GM12873 (cell line): ENCODE measurements around the gene GLRA3.

Experiments
- TF ChIP-seq, protein P1 (sequence below): IDR thresholded peaks from 2 replicates; pipeline ENCODE4 v1.5.1; 2012; ENCODE audit warnings: low read depth, mild to moderate bottlenecking, moderate library complexity, low read length, control low read depth; ENCODE audit not compliant: insufficient read depth; ENCODE audit errors: missing control alignments

Gene GLRA3

DNA sequence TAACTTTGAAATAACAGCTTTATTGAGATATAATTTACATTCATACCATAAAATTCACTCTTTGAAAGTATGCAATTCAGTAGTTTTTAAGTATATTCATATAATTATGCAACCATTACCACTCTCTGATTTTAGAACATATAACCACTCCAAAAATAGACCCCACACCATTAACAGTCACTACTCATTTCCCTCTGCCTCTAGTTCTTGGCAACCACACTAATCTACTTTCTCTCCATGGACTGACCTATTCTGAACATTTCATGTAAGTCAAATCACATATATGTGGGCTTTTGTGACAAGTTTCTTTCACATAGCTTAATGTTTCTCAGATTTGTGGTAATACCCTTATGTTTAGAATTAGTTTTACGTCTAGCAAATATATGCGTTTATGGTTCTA is 19.5 kb upstream of the GLRA3 start:
- TF ChIP-seq, protein P1, sequence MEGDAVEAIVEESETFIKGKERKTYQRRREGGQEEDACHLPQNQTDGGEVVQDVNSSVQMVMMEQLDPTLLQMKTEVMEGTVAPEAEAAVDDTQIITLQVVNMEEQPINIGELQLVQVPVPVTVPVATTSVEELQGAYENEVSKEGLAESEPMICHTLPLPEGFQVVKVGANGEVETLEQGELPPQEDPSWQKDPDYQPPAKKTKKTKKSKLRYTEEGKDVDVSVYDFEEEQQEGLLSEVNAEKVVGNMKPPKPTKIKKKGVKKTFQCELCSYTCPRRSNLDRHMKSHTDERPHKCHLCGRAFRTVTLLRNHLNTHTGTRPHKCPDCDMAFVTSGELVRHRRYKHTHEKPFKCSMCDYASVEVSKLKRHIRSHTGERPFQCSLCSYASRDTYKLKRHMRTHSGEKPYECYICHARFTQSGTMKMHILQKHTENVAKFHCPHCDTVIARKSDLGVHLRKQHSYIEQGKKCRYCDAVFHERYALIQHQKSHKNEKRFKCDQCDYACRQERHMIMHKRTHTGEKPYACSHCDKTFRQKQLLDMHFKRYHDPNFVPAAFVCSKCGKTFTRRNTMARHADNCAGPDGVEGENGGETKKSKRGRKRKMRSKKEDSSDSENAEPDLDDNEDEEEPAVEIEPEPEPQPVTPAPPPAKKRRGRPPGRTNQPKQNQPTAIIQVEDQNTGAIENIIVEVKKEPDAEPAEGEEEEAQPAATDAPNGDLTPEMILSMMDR = no peak

DNA sequence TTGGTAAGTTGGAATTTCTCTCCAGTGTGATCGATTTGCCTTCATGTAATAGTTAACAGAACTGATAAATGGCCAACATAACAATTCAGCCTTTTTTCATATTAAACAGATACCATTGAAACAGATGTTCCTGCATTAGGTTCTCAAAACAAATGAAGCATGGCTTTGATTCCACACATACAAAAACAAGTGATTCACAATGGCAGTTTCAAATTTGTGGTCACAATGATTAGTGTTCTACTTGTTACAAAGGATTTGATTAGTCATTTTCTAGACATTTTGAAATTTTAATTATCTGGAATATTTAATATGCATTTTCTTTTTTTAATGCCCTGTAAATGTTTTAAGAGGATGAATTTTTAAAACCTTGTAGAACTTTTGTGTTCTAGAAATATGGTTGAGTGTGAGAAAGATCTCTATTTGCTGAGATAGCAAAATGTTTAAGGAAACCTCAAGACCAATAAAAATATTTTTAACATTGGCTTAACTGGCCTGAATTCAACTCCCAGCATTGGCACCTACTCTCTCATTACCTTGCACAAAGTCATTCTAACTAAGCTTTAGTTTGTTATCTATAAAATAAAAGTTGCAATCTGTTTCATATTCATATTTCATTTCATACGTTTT is 18.9 kb upstream of the GLRA3 start:
- TF ChIP-seq, protein P1 = no peak

DNA sequence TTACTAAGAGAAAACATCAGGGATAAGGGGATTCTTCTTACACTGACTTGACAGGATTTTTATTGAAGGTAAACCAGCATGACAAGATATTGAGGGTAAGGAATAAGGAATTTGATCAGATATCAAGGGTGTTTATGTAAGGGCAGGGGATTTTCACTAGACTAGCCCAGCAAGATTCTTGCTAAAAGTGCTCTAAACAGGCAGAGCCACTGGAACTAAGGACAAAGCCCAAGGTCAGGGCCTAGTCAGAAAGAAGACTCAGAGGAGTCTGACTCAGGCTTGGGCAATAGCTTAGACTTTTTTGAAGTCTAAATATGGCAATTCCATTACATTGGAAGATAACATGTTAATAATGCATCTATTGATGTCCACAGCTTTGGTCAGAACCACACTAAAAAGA is 6.5 kb upstream of the GLRA3 start:
- TF ChIP-seq, protein P1 = no peak

DNA sequence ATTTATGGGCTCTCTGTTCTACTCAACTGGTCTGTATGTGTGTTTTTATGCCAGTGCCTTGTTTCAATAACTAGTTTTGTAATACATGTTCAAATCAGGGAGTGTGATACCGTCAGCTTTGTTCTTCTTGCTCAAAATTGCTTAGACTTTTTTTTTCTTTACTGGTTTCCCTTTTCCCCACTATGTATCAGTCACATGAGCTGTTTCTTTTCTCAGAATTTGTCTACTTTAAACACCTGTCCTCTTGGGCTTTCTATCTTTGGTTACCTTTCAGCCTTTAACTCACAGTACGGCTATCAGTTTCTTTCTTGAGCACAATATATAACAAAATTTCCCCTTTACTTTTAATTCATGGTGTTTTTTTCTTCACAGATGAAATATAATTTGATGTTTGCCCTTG is 5.4 kb upstream of the GLRA3 start:
- TF ChIP-seq, protein P1 = no peak

DNA sequence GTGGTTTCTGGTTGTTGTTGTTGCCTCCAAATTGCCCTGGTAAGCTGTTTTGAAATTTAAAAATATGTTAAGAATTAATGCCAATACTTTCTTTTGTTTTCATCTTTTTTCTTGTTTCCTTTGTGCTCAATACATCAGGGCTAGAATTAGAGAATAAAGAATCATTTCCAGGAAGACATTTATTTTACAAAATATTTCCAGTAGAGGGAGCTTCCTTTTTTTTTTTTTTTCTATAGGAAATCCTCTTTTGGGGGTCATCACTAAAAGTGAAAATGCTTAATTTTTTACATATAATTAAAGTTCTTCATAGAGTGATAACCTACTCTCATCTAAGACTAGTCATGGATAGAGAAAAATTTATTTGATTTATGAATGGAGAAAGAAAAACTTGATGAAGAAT is 2.4 kb downstream of the GLRA3 start:
- TF ChIP-seq, protein P1 = no peak

DNA sequence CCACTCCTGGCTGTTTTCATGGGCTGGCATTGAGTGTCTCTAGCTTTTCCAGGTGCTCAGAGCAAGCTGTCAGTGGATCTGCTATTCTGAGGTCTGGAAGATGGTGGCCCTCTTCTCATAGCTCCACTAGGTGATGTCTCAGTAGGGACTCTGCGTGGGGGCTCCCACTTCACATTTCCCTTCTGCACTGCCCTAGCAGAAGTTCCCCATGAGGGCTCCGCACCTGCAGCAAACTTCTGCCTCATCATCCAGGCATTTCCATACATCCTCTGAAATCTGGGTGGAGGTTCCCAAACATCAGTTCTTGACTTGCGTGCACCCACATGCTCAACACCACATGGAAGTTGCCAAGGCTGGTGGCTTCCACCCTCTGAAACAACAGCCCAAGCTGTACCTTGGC is 13.8 kb downstream of the GLRA3 start:
- TF ChIP-seq, protein P1 = no peak

DNA sequence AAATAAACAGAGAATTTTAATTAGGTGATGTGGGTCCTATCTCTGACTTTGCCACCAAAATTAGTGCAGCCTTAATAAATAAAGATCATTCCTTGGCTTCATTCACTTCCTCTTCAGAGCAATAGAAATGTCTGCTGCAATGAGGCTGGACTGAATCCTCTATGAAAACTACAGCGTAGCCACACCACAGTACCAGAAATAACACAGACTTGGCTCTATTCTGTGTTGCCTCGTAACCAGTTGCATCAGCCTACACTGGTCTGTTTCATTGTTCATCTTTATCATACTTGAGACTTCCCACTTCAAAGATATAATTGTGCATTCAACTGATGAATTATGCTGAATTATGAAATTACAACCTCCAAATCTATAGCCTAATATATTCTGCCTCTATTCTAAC is 15.8 kb downstream of the GLRA3 start:
- TF ChIP-seq, protein P1 = no peak

DNA sequence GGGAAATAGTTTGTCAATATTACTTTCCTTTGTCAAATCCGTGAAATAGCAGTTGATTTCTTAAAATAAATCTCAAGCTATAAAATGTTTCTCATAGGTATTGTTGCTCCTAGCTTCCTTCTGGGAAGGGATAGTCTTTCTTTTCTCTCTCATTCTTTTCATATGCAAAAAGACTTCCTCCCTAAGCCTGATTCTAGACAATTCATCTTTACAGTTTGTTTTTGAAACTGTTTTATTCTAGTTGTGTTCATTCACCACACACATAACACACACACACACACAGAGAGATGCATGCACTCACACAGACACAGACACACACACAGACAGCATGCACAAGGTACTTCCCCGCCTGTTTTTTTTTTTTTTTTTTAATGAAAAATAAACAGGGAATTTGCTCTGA is 18.2 kb downstream of the GLRA3 start:
- TF ChIP-seq, protein P1 = no peak
